HG03103 (cell line): ENCODE results near the gene SPINT3.

Experiments
- ATAC-seq: cut with Tn5 transposase; IDR thresholded peaks from one replicate; pipeline ENCODE4 v1.9.1; 2021; ENCODE audit warnings: low read depth; ENCODE audit not compliant: unreplicated experiment

SPINT3 gene

DNA sequence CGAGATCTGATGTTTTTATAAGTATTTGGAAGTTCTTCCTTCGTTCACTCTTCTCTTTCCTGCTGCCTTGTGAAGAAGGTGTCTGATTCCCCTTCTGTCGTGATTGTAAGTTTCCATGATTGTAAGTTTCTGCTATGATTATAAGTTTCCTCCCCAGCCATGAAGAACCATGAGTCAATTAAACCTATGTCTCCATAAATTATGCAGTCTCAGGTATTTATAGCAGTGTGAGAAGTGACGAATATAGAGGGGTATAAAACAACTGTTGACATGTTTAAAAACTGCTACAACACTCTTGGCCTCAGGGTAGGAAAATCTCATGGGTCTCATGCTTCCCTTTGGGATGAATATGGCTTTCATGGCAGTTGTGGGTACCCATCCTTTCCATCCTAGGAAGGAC is 51.7 kb downstream of the SPINT3 start:
- no peak for ATAC-seq

DNA sequence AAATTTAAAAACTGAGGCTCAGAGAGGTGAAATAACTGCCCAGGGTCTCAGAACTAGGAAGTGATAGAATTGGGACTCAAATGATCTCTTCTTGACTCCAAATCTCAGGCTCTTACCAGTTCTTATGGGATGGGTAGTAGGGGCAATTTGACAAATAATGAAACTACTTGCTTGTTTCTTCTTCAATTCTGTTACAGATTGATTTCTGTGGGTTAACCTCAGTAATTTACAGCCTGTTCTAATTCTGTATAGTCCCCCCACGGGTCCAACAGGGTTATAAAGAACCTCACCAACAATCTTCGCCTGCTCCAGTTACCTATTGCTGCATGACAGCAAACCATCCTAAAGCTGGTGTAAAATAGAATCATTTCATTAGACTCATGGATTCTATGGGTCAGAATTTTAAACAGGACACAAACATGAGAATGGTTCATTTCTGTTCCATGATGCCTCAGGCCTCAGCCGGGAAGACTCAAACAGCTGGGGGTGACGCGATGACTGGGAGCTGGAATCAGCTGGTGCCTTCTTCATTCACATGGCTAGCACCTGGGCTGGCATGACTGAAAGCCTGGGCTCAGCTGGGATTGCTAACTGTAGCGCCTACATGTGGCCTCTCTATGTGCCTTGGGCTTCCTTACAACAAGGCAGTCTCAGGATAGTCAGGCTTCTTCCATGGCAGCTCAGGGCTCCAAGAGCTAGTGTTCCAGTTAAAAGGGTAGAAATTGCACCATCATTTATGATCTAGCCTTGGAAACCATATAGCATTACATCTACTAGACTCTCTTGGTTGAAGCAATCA is 52.5 kb downstream of the SPINT3 start:
- ATAC-seq, result no peak
